SKM-1 (cell line): ENCODE data around the gene ZDHHC8.

ENCODE experiments used
- DNase-seq: peaks from one replicate; lab custom pipeline; 2025; ENCODE audit not compliant: unreplicated experiment; lab: John Stamatoyannopoulos, UW

The ZDHHC8 gene

GRCh38 chr22:20192293-20192971, 60.8 kb downstream of the ZDHHC8 start:
- DNase-seq: no peak

- DNase-seq: no peak
These were observed 61.6 kb downstream of the ZDHHC8 start for GRCh38 chr22:20192972-20193760.

- DNase-seq: no peak
These were observed 62.3 kb downstream of the ZDHHC8 start for GRCh38 chr22:20193761-20194494.

GRCh38 chr22:20194681-20195593, 63.3 kb downstream of the ZDHHC8 start:
- no peak for DNase-seq

- no peak for DNase-seq
These were observed 64.7 kb downstream of the ZDHHC8 start for GRCh38 chr22:20196094-20196842.
